Natural killer cell (primary cell): Measurements from ENCODE around the gene NPEPPS. TPM values are rescaled to one million over a fixed set of nuclear protein-coding genes. Genes with fewer than 3 reads are reported as not detected.
A peak's percentile ranks its signal among the peaks of the same experiment; 100 is the strongest.

ENCODE experiments used
- ATAC-seq, 3 donors: fragments of 150-1000 bp in 2 of 3; fragments of 200-7000 bp in 1 of 3; cut with Tn5 transposase; 1 replicate in 1 of 3; 2 replicates in 2 of 3; pipeline ENCODE4 v1.10.0; 2021; ENCODE audit warnings: mild to moderate bottlenecking in 2 of 3, moderate library complexity in 2 of 3
- DNase-seq, 2 donors: peaks; one replicate each; pipeline versions ENCODE4 v3.0.0 to v3.0.0-alpha.2; 2013 to 2021; ENCODE audit warnings: mixed read lengths in 1 of 2
- H3K27ac ChIP-seq: one replicate; pipeline ENCODE4 v1.5.1; 2013; ENCODE audit warnings: mild to moderate bottlenecking, low read length
- H3K27me3 ChIP-seq: one replicate; pipeline ENCODE4 v1.6.1; 2013; ENCODE audit warnings: low read length; ENCODE audit not compliant: control insufficient read depth, insufficient read depth
- H3K36me3 ChIP-seq: one replicate; pipeline ENCODE4 v1.6.1; 2013; ENCODE audit warnings: low read length; ENCODE audit not compliant: control insufficient read depth, insufficient read depth
- H3K4me1 ChIP-seq: one replicate; pipeline ENCODE4 v1.6.1; 2013; ENCODE audit warnings: low read length; ENCODE audit not compliant: control insufficient read depth, insufficient read depth
- H3K4me3 ChIP-seq: one replicate; pipeline ENCODE4 v1.5.1; 2013; ENCODE audit warnings: low read length
- H3K9me3 ChIP-seq: one replicate; pipeline ENCODE4 v1.6.1; 2013; ENCODE audit warnings: low read length; ENCODE audit not compliant: control insufficient read depth, insufficient read depth
- H3K27ac Mint-ChIP-seq, 2 donors: one replicate each; pipeline ENCODE4 v1.8.0; 2022; ENCODE audit warnings: mild to moderate bottlenecking in 2 of 2, mixed read lengths in 2 of 2, moderate library complexity in 1 of 2
- H3K27me3 Mint-ChIP-seq, 2 donors: one replicate each; pipeline ENCODE4 v1.8.0; 2022; ENCODE audit warnings: low read depth in 2 of 2, mixed read lengths in 2 of 2
- H3K36me3 Mint-ChIP-seq: one replicate; pipeline ENCODE4 v1.8.0; 2022; ENCODE audit warnings: mixed read lengths
- H3K4me1 Mint-ChIP-seq, 2 donors: one replicate each; pipeline ENCODE4 v1.8.0; 2022; ENCODE audit warnings: mixed read lengths in 2 of 2
- H3K4me3 Mint-ChIP-seq: one replicate; pipeline ENCODE4 v1.8.0; 2022; ENCODE audit warnings: mild to moderate bottlenecking, moderate library complexity, mixed read lengths
- H3K9me3 Mint-ChIP-seq, 2 donors: one replicate each; pipeline ENCODE4 v1.8.0; 2022; ENCODE audit warnings: mixed read lengths in 2 of 2
- WGBS: methylation state at CpG from one replicate; pipeline ENCODE4 v1.1.7; 2013; ENCODE audit warnings: missing lambda C conversion rate; ENCODE audit not compliant: insufficient coverage; 5-methylcytosine and 5-hydroxymethylcytosine counted together
- intact Hi-C: fragments of 100-400 bp; cut with micrococcal nuclease; formaldehyde crosslinking; loops from one replicate; pipeline ENCODE4 v1.14.2; 2022
- total RNA-seq, 4 donors: library from RNA; stranded (reverse); fragments of 120-200 nt in 1 of 4; gene quantifications; one replicate each; pipeline versions ENCODE4 v1.2.3 to v1.2.4, GENCODE V29; 2013 to 2022
- TF ChIP-seq, protein P1 (sequence below): fragments of 200-600 bp; IDR thresholded peaks from one replicate; pipeline ENCODE4 v1.8.0; 2022; ENCODE audit warnings: antibody characterized with exemption

The NPEPPS gene
- total RNA-seq, 3 donors from 2014 or later (not counting 1 experiment from before 2014, with no cell fraction given), result 139 to 168 (median 153) TPM

- peaks cover 16% of the 10 kb centered on the region for H3K36me3 Mint-ChIP-seq
- no peaks in the 10 kb centered on the region for H3K27me3 ChIP-seq
- no peaks in the 10 kb centered on the region for H3K9me3 ChIP-seq
- no peak overlapping the region for H3K4me3 Mint-ChIP-seq
- H3K4me1 ChIP-seq, result peaks cover 17% of the 10 kb centered on the region
- ATAC-seq (no peak), DNase-seq (no peak)
- intact Hi-C loops, result no loop called here
- peak overlapping the region; percentile 90 to 97 for H3K27ac Mint-ChIP-seq
- TF ChIP-seq, protein P1, sequence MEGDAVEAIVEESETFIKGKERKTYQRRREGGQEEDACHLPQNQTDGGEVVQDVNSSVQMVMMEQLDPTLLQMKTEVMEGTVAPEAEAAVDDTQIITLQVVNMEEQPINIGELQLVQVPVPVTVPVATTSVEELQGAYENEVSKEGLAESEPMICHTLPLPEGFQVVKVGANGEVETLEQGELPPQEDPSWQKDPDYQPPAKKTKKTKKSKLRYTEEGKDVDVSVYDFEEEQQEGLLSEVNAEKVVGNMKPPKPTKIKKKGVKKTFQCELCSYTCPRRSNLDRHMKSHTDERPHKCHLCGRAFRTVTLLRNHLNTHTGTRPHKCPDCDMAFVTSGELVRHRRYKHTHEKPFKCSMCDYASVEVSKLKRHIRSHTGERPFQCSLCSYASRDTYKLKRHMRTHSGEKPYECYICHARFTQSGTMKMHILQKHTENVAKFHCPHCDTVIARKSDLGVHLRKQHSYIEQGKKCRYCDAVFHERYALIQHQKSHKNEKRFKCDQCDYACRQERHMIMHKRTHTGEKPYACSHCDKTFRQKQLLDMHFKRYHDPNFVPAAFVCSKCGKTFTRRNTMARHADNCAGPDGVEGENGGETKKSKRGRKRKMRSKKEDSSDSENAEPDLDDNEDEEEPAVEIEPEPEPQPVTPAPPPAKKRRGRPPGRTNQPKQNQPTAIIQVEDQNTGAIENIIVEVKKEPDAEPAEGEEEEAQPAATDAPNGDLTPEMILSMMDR, result no peak
- H3K4me1 Mint-ChIP-seq, result peaks cover 47 to 57% of the 10 kb centered on the region in 2 donors
- WGBS, result 78% methylated on average over 5 of the region's 6 CpGs
- H3K27ac ChIP-seq, result no peak overlapping the region
- H3K4me3 ChIP-seq, result no peak overlapping the region
- no peaks in the 10 kb centered on the region for H3K27me3 Mint-ChIP-seq
- peaks cover 55% of the 10 kb centered on the region for H3K36me3 ChIP-seq
- no peaks in the 10 kb centered on the region for H3K9me3 Mint-ChIP-seq
Measured at GRCh38 chr17:47652570-47652969, 121.7 kb downstream of the NPEPPS start.

DNA sequence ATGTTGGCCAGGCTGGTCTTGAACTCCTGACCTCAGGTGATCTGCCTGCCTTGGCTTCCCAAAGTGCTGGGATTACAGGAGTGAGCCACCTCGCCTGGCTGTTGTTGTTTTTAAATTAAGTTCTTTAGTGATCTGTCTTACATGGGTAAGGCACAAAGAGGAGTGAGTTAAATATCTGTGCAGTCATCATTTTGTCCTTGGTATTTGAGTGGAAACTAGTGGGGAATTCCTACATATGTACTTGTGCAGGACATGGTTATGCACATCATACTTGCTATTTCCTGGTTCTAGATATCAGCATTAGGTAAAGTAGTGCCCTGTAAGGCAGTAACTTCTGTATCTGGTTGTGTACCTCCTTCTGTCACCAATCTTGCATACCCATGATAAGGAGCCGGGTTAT lies 122.5 kb downstream of the NPEPPS start:
- WGBS, result 87% methylated on average over 1 of the region's 2 CpGs
- H3K36me3 Mint-ChIP-seq, result peaks cover 22% of the 10 kb centered on the region
- no peak overlapping the region for H3K4me3 Mint-ChIP-seq
- TF ChIP-seq, protein P1, result no peak
- no peak overlapping the region for H3K4me3 ChIP-seq
- H3K27me3 Mint-ChIP-seq, result no peaks in the 10 kb centered on the region
- DNase-seq (no peak), ATAC-seq (no peak)
- peak overlapping the region; percentile 46 to 49 for H3K27ac Mint-ChIP-seq
- peaks cover 50 to 58% of the 10 kb centered on the region in 2 donors for H3K4me1 Mint-ChIP-seq
- intact Hi-C loops, result no loop called here
- peaks cover 14% of the 10 kb centered on the region for H3K4me1 ChIP-seq
- no peak overlapping the region for H3K27ac ChIP-seq
- H3K9me3 Mint-ChIP-seq, result no peaks in the 10 kb centered on the region
- H3K9me3 ChIP-seq, result no peaks in the 10 kb centered on the region
- peaks cover 64% of the 10 kb centered on the region for H3K36me3 ChIP-seq
- H3K27me3 ChIP-seq, result no peaks in the 10 kb centered on the region

DNA sequence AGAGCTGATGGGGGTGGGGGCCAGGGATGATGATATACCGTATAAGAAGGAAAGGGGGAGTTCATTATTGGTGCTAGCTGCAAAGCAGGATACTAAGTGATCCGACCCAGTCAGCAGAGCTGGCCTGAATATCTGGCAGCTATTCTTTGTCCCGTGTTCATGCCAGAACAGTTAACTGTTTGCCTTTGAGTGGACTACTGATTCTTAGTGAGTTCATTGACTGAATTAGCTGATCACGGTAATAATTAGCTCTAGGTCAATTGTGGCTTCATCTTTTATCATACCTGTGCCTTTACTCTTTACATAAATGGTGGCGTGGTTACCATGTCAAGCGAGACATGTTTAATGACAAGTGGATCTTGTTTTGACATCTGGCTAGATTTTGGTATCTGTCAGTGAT lies 124.1 kb downstream of the NPEPPS start:
- H3K9me3 ChIP-seq, result no peaks in the 10 kb centered on the region
- ATAC-seq (no peak), DNase-seq (no peak)
- Mint-ChIP-seq H3K27ac (peak overlapping the region; percentile 18 to 65), H3K4me3 (no peak overlapping the region), H3K9me3 (no peaks in the 10 kb centered on the region), H3K27me3 (no peaks in the 10 kb centered on the region), H3K4me1 (peaks cover 45 to 49% of the 10 kb centered on the region in 2 donors), H3K36me3 (peaks cover 26% of the 10 kb centered on the region)
- TF ChIP-seq, protein P1, result no peak
- H3K27me3 ChIP-seq, result no peaks in the 10 kb centered on the region
- peaks cover 12% of the 10 kb centered on the region for H3K4me1 ChIP-seq
- intact Hi-C loops, result no loop called here
- H3K27ac ChIP-seq, result no peak overlapping the region
- no peak overlapping the region for H3K4me3 ChIP-seq
- peaks cover 75% of the 10 kb centered on the region for H3K36me3 ChIP-seq
- 86% methylated on average over 6 of the region's 6 CpGs for WGBS

GRCh38 chr17:47660064-47660492 lies 129.2 kb downstream of the NPEPPS start:
- DNase-seq (peak in 1 of 2 donors; percentile 73), ATAC-seq (peak; percentile 85 to 88 (median 86))
- Mint-ChIP-seq H3K9me3 (no peaks in the 10 kb centered on the region), H3K27me3 (no peaks in the 10 kb centered on the region), H3K4me3 (peak overlapping the region; percentile 86), H3K4me1 (peaks cover 33% of the 10 kb centered on the region in 2 donors), H3K36me3 (peaks cover 30% of the 10 kb centered on the region), H3K27ac (peak overlapping the region; percentile 87 to 93)
- Histone ChIP-seq H3K27ac (peak overlapping the region; percentile 85), H3K4me1 (peaks cover 12% of the 10 kb centered on the region), H3K36me3 (peaks cover 86% of the 10 kb centered on the region), H3K27me3 (no peaks in the 10 kb centered on the region), H3K9me3 (no peaks in the 10 kb centered on the region), H3K4me3 (peak overlapping the region; percentile 39)
- TF ChIP-seq, protein P1, result peak; percentile 31
- intact Hi-C loops, result loop anchor here (1.0 to 5.0 kb wide), 2 partner anchors 11 to 42 kb away; partner anchors contain the start of gene KPNB1
- 9% methylated on average over 3 of the region's 6 CpGs for WGBS
